HG03558 (cell line): ENCODE data around the gene TRNP1.

Source experiments
- ATAC-seq: cut with Tn5 transposase; IDR thresholded peaks from one replicate; pipeline ENCODE4 v1.9.1; 2021; ENCODE audit warnings: moderate number of reproducible peaks; ENCODE audit not compliant: unreplicated experiment; ENCODE audit errors: extremely low read depth

Gene TRNP1

DNA sequence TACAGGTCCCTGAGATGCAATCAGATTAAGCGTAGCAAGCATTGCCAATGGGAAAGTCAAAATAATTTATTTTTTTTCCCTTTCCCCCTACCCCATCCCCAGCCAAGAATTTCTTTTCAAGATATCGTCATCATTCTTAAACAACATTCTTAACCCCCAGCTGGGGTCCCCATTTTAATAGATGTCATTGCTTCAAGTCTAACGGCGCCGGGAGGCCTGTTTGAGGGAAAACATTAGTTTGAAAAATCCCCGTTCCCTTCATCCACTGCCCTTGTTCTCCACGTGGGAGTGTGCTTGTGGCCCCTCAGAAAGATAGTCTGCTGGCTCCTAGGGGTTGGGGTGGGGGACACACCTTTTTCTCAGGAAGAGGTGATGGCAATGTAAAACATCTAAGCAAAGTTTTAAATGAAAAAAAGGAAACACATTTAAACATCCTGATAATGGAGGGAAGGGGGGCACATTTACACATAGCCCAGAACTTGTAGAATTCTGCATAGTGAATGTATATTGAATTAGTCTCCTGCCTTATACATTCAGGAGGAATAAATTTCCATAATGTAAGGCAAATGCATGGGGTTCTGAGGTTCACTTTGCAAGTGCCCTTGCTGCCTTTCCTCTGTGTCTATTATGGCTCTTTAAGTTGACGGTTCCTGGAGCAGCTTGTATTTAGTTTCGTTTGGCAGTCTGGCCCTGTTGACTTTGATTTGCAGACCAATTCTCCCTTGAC is 6.8 kb downstream of the TRNP1 start:
- ATAC-seq: no peak

DNA sequence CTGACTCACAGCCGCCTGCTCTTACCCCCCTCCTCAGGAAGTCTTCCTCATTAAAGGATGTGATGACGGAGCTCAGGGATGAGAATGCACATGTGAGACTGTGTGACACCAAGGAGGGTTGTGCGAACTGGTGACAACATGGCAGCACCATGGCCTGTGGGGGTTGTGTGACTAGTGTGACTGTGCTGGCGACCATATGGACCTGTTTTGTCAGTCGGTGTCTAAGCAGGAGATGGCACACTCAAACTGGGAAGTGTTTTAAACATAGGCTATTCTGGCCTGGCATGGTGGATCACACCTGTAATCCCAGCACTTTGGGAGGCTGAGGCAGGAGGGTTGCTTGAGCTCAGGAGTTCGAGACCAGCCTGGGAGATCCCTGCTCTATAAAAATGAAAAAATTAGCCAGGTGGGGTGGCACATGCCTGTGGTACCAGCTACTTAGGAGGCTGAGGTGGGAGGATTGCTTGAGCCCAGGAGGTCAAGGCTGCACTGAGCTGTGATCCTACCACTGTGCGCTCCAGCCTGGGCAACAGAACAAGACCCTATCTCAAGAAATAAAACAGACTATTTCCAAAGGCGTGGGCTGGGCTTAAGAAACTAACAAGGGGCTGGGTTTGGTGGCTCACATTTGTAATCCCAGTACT is 7.4 kb downstream of the TRNP1 start:
- no peak for ATAC-seq

- ATAC-seq: no peak
Measured at GRCh38 chr1:27001570-27002360, 8.3 kb downstream of the TRNP1 start.

- ATAC-seq: no peak
Measured at GRCh38 chr1:27003745-27004470, 10.4 kb downstream of the TRNP1 start.

DNA sequence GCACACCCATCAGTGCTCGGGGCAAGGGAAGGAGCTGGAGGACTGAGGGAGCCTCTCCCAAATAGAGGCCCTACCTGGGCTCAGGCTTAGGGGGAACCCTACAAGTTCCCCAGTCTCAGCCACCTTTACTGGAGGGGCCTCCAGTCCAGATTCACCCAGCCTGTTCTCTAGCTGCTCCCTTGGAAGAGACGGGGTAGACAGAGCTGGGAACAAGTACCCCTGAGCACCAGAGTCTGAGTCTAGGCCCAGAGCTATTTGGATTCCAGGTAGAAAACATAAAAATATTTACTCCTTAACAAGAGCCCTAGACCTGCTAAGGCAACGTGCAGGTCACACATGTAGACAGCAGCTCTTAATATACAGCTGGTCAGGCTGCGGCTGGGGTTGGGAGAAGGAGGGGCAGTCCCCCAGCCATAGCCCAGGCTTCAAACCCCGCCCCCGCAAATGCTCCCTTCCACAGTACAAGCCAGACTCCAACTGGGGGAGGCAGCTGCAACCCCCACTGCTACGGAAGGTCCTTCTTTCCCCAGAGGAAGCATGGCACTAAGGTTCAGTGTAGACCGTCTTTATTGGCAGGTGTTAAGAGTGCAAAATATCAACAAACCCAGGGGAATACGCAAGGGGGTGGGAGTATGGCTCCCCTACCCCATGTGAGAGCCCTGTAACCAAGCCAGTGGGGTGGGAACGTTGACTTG is 11.1 kb downstream of the TRNP1 start:
- no peak for ATAC-seq

DNA sequence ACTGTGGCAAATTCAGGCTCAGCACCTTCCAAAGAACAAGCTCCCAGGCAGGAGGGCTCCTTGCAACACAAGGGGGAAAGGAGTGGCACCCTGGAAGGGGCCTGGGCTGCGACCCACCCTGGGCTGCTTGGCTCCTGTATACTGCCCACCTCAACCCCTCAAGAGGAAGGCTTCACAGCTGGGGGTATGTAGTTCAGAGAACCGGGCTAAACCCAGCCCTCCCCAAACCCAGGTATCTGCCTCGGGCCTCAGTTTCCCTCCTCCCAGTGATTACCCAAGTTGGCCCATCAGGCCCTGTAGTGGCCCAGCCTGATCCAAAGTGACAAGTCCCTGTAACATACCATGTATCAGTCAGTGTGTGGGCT is 11.7 kb downstream of the TRNP1 start:
- no peak for ATAC-seq

- no peak for ATAC-seq
Measured at GRCh38 chr1:27005648-27006496, 12.4 kb downstream of the TRNP1 start.

DNA sequence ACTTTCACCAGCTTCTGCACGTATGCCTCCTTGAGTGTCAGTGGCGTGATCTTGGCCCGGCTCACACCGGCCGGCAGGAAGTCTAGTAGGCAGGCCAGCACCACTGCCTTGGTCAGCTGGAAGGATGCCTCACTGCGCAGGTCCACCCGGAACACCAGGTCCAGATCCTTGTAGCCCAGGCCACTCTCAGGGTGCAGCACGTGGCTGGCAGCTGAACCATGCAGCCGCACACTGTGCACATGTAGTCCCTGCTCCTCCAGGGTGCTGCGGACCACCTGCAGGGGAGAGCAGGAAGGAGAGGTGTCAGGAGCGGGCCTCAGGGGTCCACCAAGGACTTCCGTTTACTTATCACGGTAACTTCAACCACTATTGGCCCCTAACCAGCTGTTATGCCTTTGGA is 13.2 kb downstream of the TRNP1 start:
- no peak for ATAC-seq

GRCh38 chr1:27007909-27008582 is 14.6 kb downstream of the TRNP1 start:
- no peak for ATAC-seq

GRCh38 chr1:27009601-27010197 is 16.2 kb downstream of the TRNP1 start:
- no peak for ATAC-seq

DNA sequence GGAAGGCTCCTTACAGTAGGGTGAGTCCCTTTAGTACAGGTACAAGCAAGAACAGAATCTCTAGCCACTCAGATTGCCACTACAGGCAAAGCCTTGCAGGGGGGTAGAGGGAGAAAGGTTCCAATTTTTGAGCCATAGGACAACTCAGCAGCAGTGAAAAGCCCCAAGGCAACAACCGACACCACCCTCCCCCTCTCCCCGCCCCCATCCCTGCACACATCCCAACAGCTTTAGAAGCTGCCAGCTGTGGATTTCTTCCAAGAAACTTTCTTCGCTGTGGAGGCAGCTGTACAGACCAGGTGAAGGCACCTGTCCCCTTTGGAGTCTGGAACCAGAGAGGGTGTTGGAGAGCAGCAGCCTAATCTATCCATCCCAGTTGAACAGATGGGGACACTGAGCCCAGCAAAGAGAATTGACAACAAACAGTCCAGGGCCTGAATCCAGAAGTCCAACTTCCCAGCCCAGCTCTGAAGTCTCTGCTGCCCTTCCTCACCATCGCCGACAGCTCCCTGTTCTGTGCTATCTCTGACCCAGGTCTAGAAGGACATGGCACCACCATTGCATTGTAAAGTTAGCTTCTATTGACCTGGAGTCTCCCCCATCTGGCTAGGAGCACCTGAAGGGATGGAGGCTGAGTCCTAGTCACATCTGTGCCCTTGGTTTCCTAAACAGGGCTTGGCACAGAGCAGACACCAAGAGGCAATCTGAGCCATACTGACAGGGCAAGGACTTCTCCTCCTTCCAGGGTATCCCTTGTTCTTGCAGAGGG is 16.9 kb downstream of the TRNP1 start:
- ATAC-seq: no peak

DNA sequence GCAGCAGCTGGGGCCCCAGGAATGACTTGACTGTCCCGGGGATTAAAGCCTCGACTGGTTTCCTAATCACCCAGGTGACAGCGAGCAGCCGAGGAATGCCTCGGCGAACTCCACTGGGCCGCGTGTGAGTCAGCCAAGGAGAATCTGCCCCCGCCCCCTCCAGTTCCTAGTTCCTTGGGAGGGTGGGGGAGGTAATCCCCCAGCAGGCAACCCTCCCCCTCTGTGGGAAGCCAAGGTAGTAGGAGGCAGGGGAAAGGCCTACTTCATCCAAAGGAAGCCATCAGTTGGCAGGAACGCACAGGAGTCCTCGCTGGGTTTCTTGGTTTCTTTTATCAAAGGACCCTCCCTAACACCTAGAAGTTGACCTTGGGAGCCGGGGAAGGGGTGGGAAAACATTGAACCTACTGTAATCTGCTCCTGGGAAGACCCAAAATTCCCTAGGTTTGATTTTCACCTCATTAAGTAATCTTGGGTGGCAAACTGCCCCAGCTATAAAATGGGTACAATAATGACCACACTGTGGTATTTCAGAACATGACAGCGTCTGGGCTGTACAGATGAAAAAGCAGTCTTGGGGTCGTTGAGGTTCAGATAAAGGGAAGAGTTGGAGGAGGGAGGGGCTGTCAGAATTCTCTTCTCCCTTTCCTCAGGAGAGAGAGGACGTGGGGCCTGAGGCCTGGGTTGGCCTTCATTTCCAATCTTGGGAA is 17.7 kb downstream of the TRNP1 start:
- ATAC-seq: no peak

DNA sequence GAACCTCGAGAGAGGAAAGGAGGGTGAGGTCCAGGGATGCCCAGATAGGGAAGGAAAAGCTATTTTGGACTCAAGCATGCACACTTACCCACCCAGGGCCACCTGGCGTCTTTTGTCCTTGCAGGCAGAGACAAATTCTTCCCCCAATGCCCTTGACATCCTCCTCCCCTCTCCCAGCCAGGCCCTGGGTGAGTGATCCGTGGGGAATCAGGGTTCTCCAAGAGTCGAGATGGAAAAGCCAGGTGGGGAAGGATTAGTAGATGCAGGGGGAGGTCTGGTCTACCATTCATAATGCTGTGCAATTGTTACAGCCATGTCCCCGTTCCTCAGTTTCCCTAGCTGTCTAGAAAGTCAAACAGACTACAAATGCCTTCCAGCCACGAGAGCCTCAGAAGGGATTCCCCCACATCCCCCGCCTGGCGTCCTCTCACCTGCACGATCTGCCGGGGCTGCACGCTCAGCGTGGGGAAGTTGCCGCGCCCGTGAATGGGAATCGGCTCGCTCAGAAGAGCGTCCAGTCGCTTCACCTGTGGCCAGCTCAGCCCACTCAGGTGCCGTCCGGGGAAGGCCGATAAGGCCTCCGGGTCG is 18.6 kb downstream of the TRNP1 start:
- ATAC-seq: no peak

- ATAC-seq: no peak
Measured at GRCh38 chr1:27015260-27015659, 21.8 kb downstream of the TRNP1 start.

DNA sequence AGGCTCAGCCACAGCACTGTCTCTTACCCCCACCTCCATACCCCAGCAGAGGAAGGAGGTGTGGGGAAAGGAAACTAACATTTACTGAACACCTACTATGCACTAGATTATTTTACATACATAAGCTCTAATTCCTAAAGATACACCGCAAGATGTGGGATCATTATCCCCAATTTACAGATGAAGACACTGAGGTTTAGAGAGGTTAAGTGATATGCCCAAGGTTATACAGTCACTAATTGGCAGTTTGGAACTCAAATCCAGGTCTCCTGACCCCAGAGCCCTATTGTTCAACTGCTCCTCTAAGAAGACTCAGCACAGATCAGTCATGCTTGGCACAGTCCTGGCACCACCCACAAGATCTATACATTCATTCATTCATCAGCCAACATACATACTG is 22.9 kb downstream of the TRNP1 start:
- ATAC-seq: no peak

GRCh38 chr1:27017207-27017606 is 23.7 kb downstream of the TRNP1 start:
- ATAC-seq: no peak

DNA sequence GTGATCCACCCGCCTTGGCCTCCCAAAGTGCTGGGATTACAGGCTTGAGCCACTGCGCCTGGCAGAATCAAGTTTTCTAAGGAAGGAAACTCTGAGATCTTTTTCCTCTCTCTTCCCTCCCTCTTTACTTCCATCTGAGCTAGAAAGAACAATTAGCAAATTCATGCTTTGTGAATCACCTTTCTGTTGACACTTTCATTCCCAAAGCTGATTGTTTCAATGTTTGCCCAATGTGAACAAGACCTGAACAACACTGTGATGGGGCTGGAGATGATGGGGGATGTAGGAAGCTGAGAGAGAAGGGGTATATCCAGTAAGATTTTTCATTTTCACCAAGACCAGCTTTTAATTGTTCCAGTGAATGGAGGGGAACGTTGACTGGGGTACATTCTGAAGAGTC is 24.8 kb downstream of the TRNP1 start:
- no peak for ATAC-seq
